HepG2 (cell line): ENCODE results near the gene SLC5A4. TPM values are rescaled to one million over a fixed set of nuclear protein-coding genes. Genes with fewer than 3 reads are reported as not detected.

ENCODE experiments used
- ARID5B ChIP-seq: IDR thresholded peaks from 2 replicates; pipeline ENCODE4 v1.4.0; 2020; ENCODE audit warnings: mild to moderate bottlenecking, missing genetic modification reagents
- CREB1 ChIP-seq, 2 experiments: fragments of 450-650 bp in 1 of 2; IDR thresholded peaks; 2 replicates each; pipeline ENCODE4 v1.6.1; 2016 to 2017; ENCODE audit warnings: control low read depth in 1 of 2, mild to moderate bottlenecking in 1 of 2, missing compliant biosample characterization in 1 of 2, missing genetic modification characterization in 1 of 2
- GLMP ChIP-seq: sonication (generic); formaldehyde crosslinking; IDR thresholded peaks from 2 replicates; pipeline ENCODE4 v1.9.0; 2021; ENCODE audit warnings: missing genetic modification reagents, mild to moderate bottlenecking, borderline replicate concordance
- HOXA3 ChIP-seq: sonication (generic); formaldehyde crosslinking; IDR thresholded peaks from 2 replicates; pipeline ENCODE4 v1.5.0; 2020; ENCODE audit warnings: missing genetic modification reagents
- JUN ChIP-seq: sonication (generic); formaldehyde crosslinking; IDR thresholded peaks from 2 replicates; pipeline ENCODE4 v1.4.0; 2020; ENCODE audit warnings: mild to moderate bottlenecking, missing genetic modification reagents
- MTERF4 ChIP-seq: sonication (generic); formaldehyde crosslinking; IDR thresholded peaks from 2 replicates; pipeline ENCODE4 v1.8.0; 2023; ENCODE audit warnings: mild to moderate bottlenecking, missing genetic modification reagents
- PLSCR1 ChIP-seq: sonication (generic); formaldehyde crosslinking; IDR thresholded peaks from 2 replicates; pipeline ENCODE4 v1.5.0; 2020; ENCODE audit warnings: missing genetic modification reagents, mild to moderate bottlenecking, borderline replicate concordance
- SALL1 ChIP-seq: sonication (generic); formaldehyde crosslinking; IDR thresholded peaks from 2 replicates; pipeline ENCODE4 v1.8.0; 2022; ENCODE audit warnings: mild to moderate bottlenecking, missing genetic modification reagents
- SP1 ChIP-seq, 2 experiments: fragments of 450-650 bp in 1 of 2; sonication (generic) in 1 of 2; formaldehyde crosslinking in 1 of 2; IDR thresholded peaks; 2 replicates each; pipeline versions ENCODE4 v1.4.0 to v1.6.1; 2016 to 2020; ENCODE audit warnings: missing genetic modification reagents in 1 of 2
- STAT5B ChIP-seq: sonication (generic); formaldehyde crosslinking; IDR thresholded peaks from 2 replicates; pipeline ENCODE4 v1.4.0; 2020; ENCODE audit warnings: missing genetic modification reagents
- TAF15 ChIP-seq: fragments of 200-400 bp; formaldehyde crosslinking; IDR thresholded peaks from one replicate; pipeline ENCODE4 v1.6.1; 2018; ENCODE audit warnings: mild to moderate bottlenecking, low read depth, low read length; ENCODE audit not compliant: poor library complexity, severe bottlenecking
- TRAFD1 ChIP-seq: sonication (generic); formaldehyde crosslinking; IDR thresholded peaks from 2 replicates; pipeline ENCODE4 v1.5.1; 2020; ENCODE audit warnings: missing genetic modification reagents, mild to moderate bottlenecking, borderline replicate concordance
- ZFP82 ChIP-seq: sonication (generic); formaldehyde crosslinking; IDR thresholded peaks from 2 replicates; pipeline ENCODE4 v1.5.1; 2020; ENCODE audit warnings: mild to moderate bottlenecking, missing genetic modification reagents, borderline replicate concordance
- ZNF720 ChIP-seq: sonication (generic); formaldehyde crosslinking; IDR thresholded peaks from 2 replicates; pipeline ENCODE4 v1.4.0; 2020; ENCODE audit warnings: missing genetic modification reagents
- ZNF775 ChIP-seq: sonication (generic); formaldehyde crosslinking; IDR thresholded peaks from 2 replicates; pipeline ENCODE4 v1.4.0; 2020; ENCODE audit warnings: missing genetic modification reagents, mild to moderate bottlenecking, moderate library complexity, borderline replicate concordance
- ZSCAN21 ChIP-seq: sonication (generic); formaldehyde crosslinking; IDR thresholded peaks from 2 replicates; pipeline ENCODE4 v1.8.0; 2022; ENCODE audit warnings: mild to moderate bottlenecking, missing genetic modification reagents, moderate library complexity, borderline replicate concordance
- ZSCAN5A ChIP-seq: sonication (generic); formaldehyde crosslinking; IDR thresholded peaks from 2 replicates; pipeline ENCODE4 v1.8.0; 2022; ENCODE audit warnings: mild to moderate bottlenecking, missing genetic modification reagents, borderline replicate concordance
- polyA plus RNA-seq, 8 experiments: library from polyadenylated mRNA; depleted of rRNA in 3 of 8; stranded (reverse) in 7 of 8; unstranded in 1 of 8; fragments of >200 nt; fragmentation: Illumina TruSeq in 4 of 8; extraction: Trizol in 4 of 8; gene quantifications; 2 replicates each; pipeline versions ENCODE4 v1.2.1 to v1.2.3, GENCODE V29; 2011 to 2016; ENCODE audit warnings: low read depth in 4 of 8, missing spikeins in 1 of 8, mixed read lengths in 1 of 8; ENCODE audit not compliant: insufficient read depth in 1 of 8
- total RNA-seq, 5 experiments: library from RNA; depleted of rRNA; stranded (reverse); fragments of >200 nt; fragmentation: Illumina TruSeq; extraction: Trizol; gene quantifications; 2 replicates each; pipeline ENCODE4 v1.2.3, GENCODE V29; 2016; ENCODE audit warnings: low read depth in 1 of 5

Gene SLC5A4
- total and polyA plus RNA-seq, 2 of the 13 experiments (the other 11 are each of a cell fraction or from before 2014, with no cell fraction given): not detected

GRCh38 chr22:32245042-32245441, 10.1 kb downstream of the SLC5A4 start (continued):
- TF ChIP-seq GLMP (CRISPR knock-in tag) (no peak), PLSCR1 (no peak), ZFP82 (no peak), HOXA3 (no peak), CREB1 (IDR thresholded peaks at IDR 0.05) (no peak), CREB1 (CRISPR knock-in tag; IDR thresholded peaks at IDR 0.05) (no peak), TRAFD1 (CRISPR knock-in tag) (no peak), STAT5B (CRISPR knock-in tag) (no peak), SP1 (IDR thresholded peaks at IDR 0.05) (no peak), SP1 (CRISPR knock-in tag; IDR thresholded peaks at IDR 0.05) (no peak), ZNF720 (no peak), TAF15 (no peak), JUN (no peak), ZNF775 (no peak), SALL1 (CRISPR knock-in tag) (peak; percentile 53; the same call in 1 of the 2 replicates), ARID5B (peak; percentile 40), MTERF4 (CRISPR knock-in tag) (no peak), ZSCAN5A (CRISPR knock-in tag) (no peak), ZSCAN21 (CRISPR knock-in tag) (no peak)
